CD4-positive, alpha-beta T cell treated with Interleukin-6 at 100 ng/mL for 8 hours (primary cell): Measurements from ENCODE around the gene SEMA4B.

Experiments used
- DNase-seq: peaks from one replicate; pipeline ENCODE4 v3.0.0-alpha.2; 2020; ENCODE audit warnings: mixed read lengths, low spot score

Gene SEMA4B

GRCh38 chr15:90207252-90207651 lies 6.1 kb downstream of the SEMA4B start:
- DNase-seq = no peak

GRCh38 chr15:90208356-90208755 lies 7.2 kb downstream of the SEMA4B start:
- no peak for DNase-seq

- no peak for DNase-seq
Measured at GRCh38 chr15:90209591-90209990, 8.5 kb downstream of the SEMA4B start.

GRCh38 chr15:90210593-90210992 lies 9.5 kb downstream of the SEMA4B start:
- DNase-seq = no peak

GRCh38 chr15:90211009-90211408 lies 9.9 kb downstream of the SEMA4B start:
- DNase-seq = no peak

GRCh38 chr15:90211440-90212143 lies 10.5 kb downstream of the SEMA4B start:
- DNase-seq = no peak

GRCh38 chr15:90212221-90213098 lies 11.3 kb downstream of the SEMA4B start:
- no peak for DNase-seq

GRCh38 chr15:90213122-90213817 lies 12.1 kb downstream of the SEMA4B start:
- no peak for DNase-seq

GRCh38 chr15:90213818-90214204 lies 12.7 kb downstream of the SEMA4B start:
- DNase-seq = no peak

GRCh38 chr15:90214553-90215196 lies 13.5 kb downstream of the SEMA4B start:
- no peak for DNase-seq

GRCh38 chr15:90217671-90218394 lies 16.7 kb downstream of the SEMA4B start:
- DNase-seq = no peak

- peak; percentile 40 for DNase-seq
Measured at GRCh38 chr15:90219421-90220141, 18.5 kb downstream of the SEMA4B start.

GRCh38 chr15:90221246-90221900 lies 20.2 kb downstream of the SEMA4B start:
- no peak for DNase-seq

GRCh38 chr15:90222547-90222946 lies 21.4 kb downstream of the SEMA4B start:
- no peak for DNase-seq

- DNase-seq = no peak
Measured at GRCh38 chr15:90223441-90224165, 22.5 kb downstream of the SEMA4B start.

- no peak for DNase-seq
Measured at GRCh38 chr15:90225047-90225446, 23.9 kb downstream of the SEMA4B start.

GRCh38 chr15:90225504-90226234 lies 24.5 kb downstream of the SEMA4B start:
- DNase-seq = no peak

GRCh38 chr15:90227336-90227735 lies 26.2 kb downstream of the SEMA4B start:
- DNase-seq = no peak
